ENCODE results near the gene COL17A1. TPM values are rescaled to one million over a fixed set of nuclear protein-coding genes. Genes with fewer than 3 reads are reported as not detected.
A peak's percentile ranks its signal among the peaks of the same experiment; 100 is the strongest.

The COL17A1 gene
- total RNA-seq, 3 donors from 2014 or later (not counting 1 experiment from before 2014, with no cell fraction given), result not detected

GRCh38 chr10:103990531-103990930 is 95.1 kb downstream of the COL17A1 start:
- H3K27me3 ChIP-seq (ENCODE audit: control insufficient read depth, insufficient read depth, low read length), result no peaks in the 10 kb centered on the region
- peaks cover 19% of the 10 kb centered on the region for H3K36me3 ChIP-seq (ENCODE audit: control insufficient read depth, insufficient read depth, low read length)
- Mint-ChIP-seq H3K27me3 (ENCODE audit: low read depth in 2 of 2) (no peaks in the 10 kb centered on the region), H3K9me3 (no peaks in the 10 kb centered on the region), H3K36me3 (peaks cover 9% of the 10 kb centered on the region), H3K27ac (peak overlapping the region; percentile 17 to 63), H3K4me1 (peaks cover 42 to 45% of the 10 kb centered on the region in 2 donors), H3K4me3 (no peak overlapping the region)
- no CpG with 5 or more reads among the region's 1 CpG for WGBS (ENCODE audit: insufficient coverage)
- H3K4me3 ChIP-seq (ENCODE audit: low read length), result no peak overlapping the region
- H3K4me1 ChIP-seq (ENCODE audit: control insufficient read depth, insufficient read depth, low read length), result peaks cover 11% of the 10 kb centered on the region
- DNase-seq (no peak), ATAC-seq (no peak)
- no peaks in the 10 kb centered on the region for H3K9me3 ChIP-seq (ENCODE audit: control insufficient read depth, insufficient read depth, low read length)
- TF ChIP-seq, protein P1, sequence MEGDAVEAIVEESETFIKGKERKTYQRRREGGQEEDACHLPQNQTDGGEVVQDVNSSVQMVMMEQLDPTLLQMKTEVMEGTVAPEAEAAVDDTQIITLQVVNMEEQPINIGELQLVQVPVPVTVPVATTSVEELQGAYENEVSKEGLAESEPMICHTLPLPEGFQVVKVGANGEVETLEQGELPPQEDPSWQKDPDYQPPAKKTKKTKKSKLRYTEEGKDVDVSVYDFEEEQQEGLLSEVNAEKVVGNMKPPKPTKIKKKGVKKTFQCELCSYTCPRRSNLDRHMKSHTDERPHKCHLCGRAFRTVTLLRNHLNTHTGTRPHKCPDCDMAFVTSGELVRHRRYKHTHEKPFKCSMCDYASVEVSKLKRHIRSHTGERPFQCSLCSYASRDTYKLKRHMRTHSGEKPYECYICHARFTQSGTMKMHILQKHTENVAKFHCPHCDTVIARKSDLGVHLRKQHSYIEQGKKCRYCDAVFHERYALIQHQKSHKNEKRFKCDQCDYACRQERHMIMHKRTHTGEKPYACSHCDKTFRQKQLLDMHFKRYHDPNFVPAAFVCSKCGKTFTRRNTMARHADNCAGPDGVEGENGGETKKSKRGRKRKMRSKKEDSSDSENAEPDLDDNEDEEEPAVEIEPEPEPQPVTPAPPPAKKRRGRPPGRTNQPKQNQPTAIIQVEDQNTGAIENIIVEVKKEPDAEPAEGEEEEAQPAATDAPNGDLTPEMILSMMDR (IDR thresholded peaks at IDR 0.05), result no peak
- no peak overlapping the region for H3K27ac ChIP-seq (ENCODE audit: low read length)
- intact Hi-C loops (cut with micrococcal nuclease), result no loop called here

DNA sequence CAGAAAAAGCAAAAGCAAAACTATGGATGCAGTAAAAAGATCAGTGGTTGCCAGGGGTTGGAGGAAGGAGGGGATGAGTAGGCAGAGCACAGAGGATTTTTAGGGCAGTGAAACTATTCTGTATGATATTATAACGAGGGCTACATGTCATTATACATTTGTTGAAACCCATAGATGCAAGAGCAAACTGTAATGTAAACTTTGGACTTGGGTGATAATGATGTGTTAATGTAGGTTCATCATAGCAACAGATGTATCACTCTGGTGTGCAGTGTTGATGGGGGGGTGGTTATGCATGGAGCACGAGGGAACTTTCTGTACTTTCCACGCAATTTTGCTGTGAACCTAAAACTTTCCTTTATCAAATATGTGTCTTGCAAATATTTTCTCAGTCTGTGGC is 95.6 kb downstream of the COL17A1 start:
- no peaks in the 10 kb centered on the region for H3K27me3 Mint-ChIP-seq (ENCODE audit: low read depth in 2 of 2)
- H3K36me3 ChIP-seq (ENCODE audit: control insufficient read depth, insufficient read depth, low read length), result peaks cover 19% of the 10 kb centered on the region
- peak in 1 of 3 donors; percentile 61 for ATAC-seq
- TF ChIP-seq, protein P1 (IDR thresholded peaks at IDR 0.05), result no peak
- H3K4me3 ChIP-seq (ENCODE audit: low read length), result no peak overlapping the region
- peaks cover 41 to 42% of the 10 kb centered on the region in 2 donors for H3K4me1 Mint-ChIP-seq
- H3K36me3 Mint-ChIP-seq, result peaks cover 9% of the 10 kb centered on the region
- peaks cover 7% of the 10 kb centered on the region for H3K4me1 ChIP-seq (ENCODE audit: control insufficient read depth, insufficient read depth, low read length)
- H3K27me3 ChIP-seq (ENCODE audit: control insufficient read depth, insufficient read depth, low read length), result no peaks in the 10 kb centered on the region
- no peaks in the 10 kb centered on the region for H3K9me3 Mint-ChIP-seq
- whole genome bisulfite sequencing (ENCODE audit: insufficient coverage), result 64% methylated on average over 3 of the region's 3 CpGs
- DNase-seq, result no peak
- H3K27ac ChIP-seq (ENCODE audit: low read length), result no peak overlapping the region
- H3K9me3 ChIP-seq (ENCODE audit: control insufficient read depth, insufficient read depth, low read length), result no peaks in the 10 kb centered on the region
- intact Hi-C loops (cut with micrococcal nuclease), result no loop called here
- H3K27ac Mint-ChIP-seq, result peak overlapping the region; percentile 17 to 63
- no peak overlapping the region for H3K4me3 Mint-ChIP-seq

DNA sequence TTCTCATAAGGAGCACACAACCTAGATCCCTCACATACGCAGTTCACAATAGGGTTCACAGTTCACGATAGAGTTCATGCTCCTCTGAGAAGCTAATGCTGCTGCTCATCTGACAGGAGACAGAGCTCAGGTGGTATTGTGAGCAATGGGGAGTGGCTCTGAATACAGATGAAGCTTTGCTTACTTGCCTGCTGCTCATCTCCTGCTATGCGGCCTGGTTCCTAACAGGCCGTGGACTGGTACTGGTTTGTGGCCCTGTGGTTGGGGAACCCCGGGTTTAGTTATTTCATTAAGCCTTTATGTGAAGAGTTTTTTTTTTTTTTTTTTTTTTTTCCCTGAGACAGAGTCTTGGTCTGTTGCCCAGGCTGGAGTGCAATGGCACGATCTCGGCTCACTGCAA is 99.3 kb downstream of the COL17A1 start:
- Histone ChIP-seq H3K4me3 (ENCODE audit: low read length) (no peak overlapping the region), H3K36me3 (ENCODE audit: control insufficient read depth, insufficient read depth, low read length) (peaks cover 2% of the 10 kb centered on the region), H3K9me3 (ENCODE audit: control insufficient read depth, insufficient read depth, low read length) (no peaks in the 10 kb centered on the region), H3K4me1 (ENCODE audit: control insufficient read depth, insufficient read depth, low read length) (peaks cover 20% of the 10 kb centered on the region), H3K27me3 (ENCODE audit: control insufficient read depth, insufficient read depth, low read length) (no peaks in the 10 kb centered on the region), H3K27ac (ENCODE audit: low read length) (no peak overlapping the region)
- intact Hi-C loops (cut with micrococcal nuclease), result no loop called here
- ATAC-seq (peak; percentile 44 to 89 (median 59)), DNase-seq (peak in 1 of 2 donors; percentile 49)
- TF ChIP-seq, protein P1 (IDR thresholded peaks at IDR 0.05), result no peak
- no peaks in the 10 kb centered on the region for H3K36me3 Mint-ChIP-seq
- 65% methylated on average over 7 of the region's 7 CpGs for WGBS (ENCODE audit: insufficient coverage)
- H3K27ac Mint-ChIP-seq, result peak overlapping the region; percentile 89 to 91
- H3K27me3 Mint-ChIP-seq (ENCODE audit: low read depth in 2 of 2), result no peaks in the 10 kb centered on the region
- no peaks in the 10 kb centered on the region for H3K9me3 Mint-ChIP-seq
- H3K4me1 Mint-ChIP-seq, result peaks cover 69% of the 10 kb centered on the region in 2 donors
- peak overlapping the region; percentile 62 for H3K4me3 Mint-ChIP-seq

- H3K4me1 ChIP-seq (ENCODE audit: control insufficient read depth, insufficient read depth, low read length), result peaks cover 20% of the 10 kb centered on the region
- no peaks in the 10 kb centered on the region for H3K27me3 Mint-ChIP-seq (ENCODE audit: low read depth in 2 of 2)
- ATAC-seq, result no peak
Observed at GRCh38 chr10:103985726-103986125, 100.0 kb downstream of the COL17A1 start.

More at GRCh38 chr10:103985726-103986125, 100.0 kb downstream of the COL17A1 start:
- H3K27ac Mint-ChIP-seq, result peak overlapping the region; percentile 89 to 91
- H3K9me3 Mint-ChIP-seq, result no peaks in the 10 kb centered on the region
- DNase-seq, result no peak
- no peaks in the 10 kb centered on the region for H3K27me3 ChIP-seq (ENCODE audit: control insufficient read depth, insufficient read depth, low read length)
- no peaks in the 10 kb centered on the region for H3K9me3 ChIP-seq (ENCODE audit: control insufficient read depth, insufficient read depth, low read length)
- peaks cover under 1% of the 10 kb centered on the region for H3K36me3 ChIP-seq (ENCODE audit: control insufficient read depth, insufficient read depth, low read length)
- no peaks in the 10 kb centered on the region for H3K36me3 Mint-ChIP-seq
- TF ChIP-seq, protein P1 (IDR thresholded peaks at IDR 0.05), result no peak
- H3K4me1 Mint-ChIP-seq, result peaks cover 74% of the 10 kb centered on the region in 2 donors
- intact Hi-C loops (cut with micrococcal nuclease), result no loop called here
- no peak overlapping the region for H3K4me3 ChIP-seq (ENCODE audit: low read length)
- H3K27ac ChIP-seq (ENCODE audit: low read length), result no peak overlapping the region
- no peak overlapping the region for H3K4me3 Mint-ChIP-seq

Data from natural killer cell (primary cell).